AG04450 (cell line): ENCODE data around the gene CREB3L4. TPM values are rescaled to one million over a fixed set of nuclear protein-coding genes. Genes with fewer than 3 reads are reported as not detected.

Experiments
- CTCF ChIA-PET: fragments of 300-600, 350-600 bp; formaldehyde crosslinking; extraction: SDS; loops from one replicate; lab custom pipeline; 2022; ENCODE audit warnings: antibody characterized with exemption, inconsistent platforms; lab: Charles Lee
- POLR2A ChIA-PET: fragments of 350-600 bp; formaldehyde crosslinking; extraction: SDS; loops from one replicate; lab custom pipeline; 2021; ENCODE audit warnings: antibody characterized with exemption, inconsistent platforms; lab: Yijun Ruan, JAX
- DNase-seq: peaks from one replicate; pipeline ENCODE4 v3.0.0-alpha.2; 2011; ENCODE audit warnings: low read depth, low spot score
- H3K27ac ChIP-seq: one replicate; pipeline ENCODE4 v1.5.1; 2012; ENCODE audit warnings: low read depth, low read length, control low read depth
- H3K27me3 ChIP-seq: one replicate; pipeline ENCODE4 v1.6.0; 2012; ENCODE audit warnings: low read length; ENCODE audit not compliant: control insufficient read depth, insufficient read depth
- H3K4me3 ChIP-seq: 2 replicates; pipeline ENCODE4 v1.5.1; 2011; ENCODE audit warnings: mild to moderate bottlenecking, low read depth, low read length, control low read depth
- H3K9me3 ChIP-seq: 2 replicates; pipeline ENCODE4 v1.5.1; 2012; ENCODE audit warnings: low read length; ENCODE audit not compliant: control insufficient read depth, insufficient read depth
- CTCF ChIP-seq: IDR thresholded peaks from 2 replicates; pipeline ENCODE4 v1.5.1; 2011; ENCODE audit warnings: low read depth, low read length, control low read depth, inconsistent platforms
- polyA plus RNA-seq: library from polyadenylated mRNA; depleted of rRNA; stranded (reverse); fragments of >200 nt; gene quantifications from 2 replicates; pipeline ENCODE4 v1.2.3, GENCODE V29; 2011

CREB3L4 gene
- polyA plus RNA-seq, 1 experiment: 7.7 TPM

GRCh38 chr1:153938996-153939395 lies 28.7 kb upstream of the CREB3L4 start:
- POLR2A ChIA-PET: interaction anchor here (0.6 kb wide), 1 partner anchor 157 kb away, joined by 3 read pairs; no protein-coding TSS in a partner anchor
- no peaks in the 10 kb centered on the region for H3K27me3 ChIP-seq
- H3K4me3 ChIP-seq: no peak overlapping the region
- CTCF ChIA-PET: no interaction called here
- no peaks in the 10 kb centered on the region for H3K9me3 ChIP-seq
- H3K27ac ChIP-seq: no peak overlapping the region
- no peak for DNase-seq
- TF ChIP-seq CTCF: no peak

- POLR2A ChIA-PET: interaction anchor here (0.6 to 0.9 kb wide), 3 partner anchors 14 to 158 kb away, joined by 3 read pairs; partner anchors contain the start of gene CRTC2
- no peak overlapping the region for H3K27ac ChIP-seq
- CTCF ChIA-PET: interaction anchor here (0.9 kb wide), 1 partner anchor 48 kb away, joined by 3 read pairs; no protein-coding TSS in a partner anchor
- no peaks in the 10 kb centered on the region for H3K27me3 ChIP-seq
- no peak overlapping the region for H3K4me3 ChIP-seq
- no peak for DNase-seq
- no peaks in the 10 kb centered on the region for H3K9me3 ChIP-seq
- no peak for TF ChIP-seq CTCF
Measured at GRCh38 chr1:153939476-153939875, 28.2 kb upstream of the CREB3L4 start.

- CTCF ChIA-PET: interaction anchor here (0.6 kb wide), 1 partner anchor 37 kb away, joined by 11 read pairs; the partner anchor contains the start of gene JTB
- DNase-seq: no peak
- TF ChIP-seq CTCF: no peak
- H3K27ac ChIP-seq: no peak overlapping the region
- POLR2A ChIA-PET: interaction anchor here (0.8 kb wide), 1 partner anchor 17 kb away, joined by 3 read pairs; no protein-coding TSS in a partner anchor
- no peaks in the 10 kb centered on the region; the same call in 1 of the 2 replicates for H3K9me3 ChIP-seq
- no peaks in the 10 kb centered on the region for H3K27me3 ChIP-seq
- H3K4me3 ChIP-seq: no peak overlapping the region
Measured at GRCh38 chr1:153940756-153941155, 26.9 kb upstream of the CREB3L4 start.

GRCh38 chr1:153941826-153942725 lies 25.6 kb upstream of the CREB3L4 start:
- no peak for DNase-seq
- Histone ChIP-seq H3K27me3 (no peaks in the 10 kb centered on the region), H3K9me3 (no peaks in the 10 kb centered on the region; the same call in 1 of the 2 replicates), H3K27ac (no peak overlapping the region), H3K4me3 (no peak overlapping the region)
- TF ChIP-seq CTCF: no peak
- ChIA-PET CTCF (no interaction called here), POLR2A (interaction anchor here (0.7 kb wide), 1 partner anchor 299 kb away, joined by 3 read pairs; no protein-coding TSS in a partner anchor)
